SU-DHL-6 (cell line): ENCODE measurements around the gene USP17L20.
"Not testable (repeated sequence)": the region's sequence is repeated elsewhere in the genome, so short reads cannot be mapped to it uniquely, and the experiment has no call there.

Experiments used
- EZH2phosphoT487 ChIP-seq: fragments of 200-600 bp; sonication (generic), shearing (Covaris generic); conservative IDR thresholded peaks from 2 replicates; pipeline ENCODE4 v1.6.1; 2018; ENCODE audit warnings: mild to moderate bottlenecking, antibody characterized with exemption, low read length, moderate library complexity, mixed read lengths
- TF ChIP-seq, protein P1 (sequence below): fragments of 200-600 bp; sonication (generic); IDR thresholded peaks from one replicate; pipeline ENCODE4 v1.5.1; 2017; ENCODE audit warnings: antibody characterized with exemption, mild to moderate bottlenecking, low read length, moderate library complexity; ENCODE audit not compliant: insufficient read depth, poor library complexity, severe bottlenecking

DNA sequence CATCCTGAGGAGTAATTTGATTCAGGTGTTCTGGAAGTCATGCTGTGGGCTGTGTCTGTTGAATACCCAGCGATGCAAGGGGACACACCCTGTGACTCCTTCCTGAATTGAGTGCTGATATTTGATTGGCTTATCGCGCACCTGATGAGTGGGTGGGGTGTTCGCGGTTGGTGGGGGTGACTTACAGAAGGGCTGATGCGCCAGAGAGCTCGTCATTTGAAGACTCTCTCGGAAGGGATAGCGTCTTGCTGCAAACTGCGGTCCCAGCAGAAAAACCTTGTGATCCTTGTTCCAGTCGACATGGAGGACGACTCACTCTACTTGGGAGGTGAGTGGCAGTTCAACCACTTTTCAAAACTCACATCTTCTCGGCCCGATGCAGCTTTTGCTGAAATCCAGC, 42.8 kb upstream of the USP17L20 start, which contains the start of gene USP17L11:
- TF ChIP-seq, protein P1, sequence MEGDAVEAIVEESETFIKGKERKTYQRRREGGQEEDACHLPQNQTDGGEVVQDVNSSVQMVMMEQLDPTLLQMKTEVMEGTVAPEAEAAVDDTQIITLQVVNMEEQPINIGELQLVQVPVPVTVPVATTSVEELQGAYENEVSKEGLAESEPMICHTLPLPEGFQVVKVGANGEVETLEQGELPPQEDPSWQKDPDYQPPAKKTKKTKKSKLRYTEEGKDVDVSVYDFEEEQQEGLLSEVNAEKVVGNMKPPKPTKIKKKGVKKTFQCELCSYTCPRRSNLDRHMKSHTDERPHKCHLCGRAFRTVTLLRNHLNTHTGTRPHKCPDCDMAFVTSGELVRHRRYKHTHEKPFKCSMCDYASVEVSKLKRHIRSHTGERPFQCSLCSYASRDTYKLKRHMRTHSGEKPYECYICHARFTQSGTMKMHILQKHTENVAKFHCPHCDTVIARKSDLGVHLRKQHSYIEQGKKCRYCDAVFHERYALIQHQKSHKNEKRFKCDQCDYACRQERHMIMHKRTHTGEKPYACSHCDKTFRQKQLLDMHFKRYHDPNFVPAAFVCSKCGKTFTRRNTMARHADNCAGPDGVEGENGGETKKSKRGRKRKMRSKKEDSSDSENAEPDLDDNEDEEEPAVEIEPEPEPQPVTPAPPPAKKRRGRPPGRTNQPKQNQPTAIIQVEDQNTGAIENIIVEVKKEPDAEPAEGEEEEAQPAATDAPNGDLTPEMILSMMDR, result not testable (repeated sequence)
- TF ChIP-seq EZH2phosphoT487, result not testable (repeated sequence)
